Measurements from ENCODE around the gene FTO. TPM values are rescaled to one million over a fixed set of nuclear protein-coding genes. Genes with fewer than 3 reads are reported as not detected.
A peak's percentile ranks its signal among the peaks of the same experiment; 100 is the strongest.

FTO gene
- total RNA-seq, 4 donors from 2014 or later = 21.3 to 50.5 (median 40.8) TPM

- H3K4me1 ChIP-seq = peaks cover 23 to 33% (median 28%) of the 10 kb centered on the region in 4 donors
- TF ChIP-seq POLR2AphosphoS5 (IDR thresholded peaks at IDR 0.05) (no peak), EP300 (IDR thresholded peaks at IDR 0.05; ENCODE audit: low read depth) (no peak), POLR2A (IDR thresholded peaks at IDR 0.05) (no peak), CTCF (IDR thresholded peaks at IDR 0.05) (no peak)
- no peaks in the 10 kb centered on the region for H3K27me3 ChIP-seq
- WGBS, 2 donors (ENCODE audit: low coverage in 1 of 2) = 47% methylated on average over 1 of the region's 1 CpG; no CpG with 5 or more reads in 1 of the 2 donors
- no peak overlapping the region for H3K27ac ChIP-seq
- no peak for DNase-seq
- intact Hi-C loops (cut with DNase I; ENCODE audit: low total_unique reads) = no loop called here
- H3K36me3 ChIP-seq = no peaks in the 10 kb centered on the region
- in situ Hi-C loops (cut with MboI; ENCODE audit: low pct_ligation_motif_present in 1 of 4, low pct_unique_long_range_greater_than_20kb in 1 of 4, low sequenced_read_pairs in 3 of 4) = no loop called here
- H3K9me3 ChIP-seq = no peaks in the 10 kb centered on the region
- no peak overlapping the region for H3K4me3 ChIP-seq
Measured at GRCh38 chr16:53752560-53752959, 48.6 kb downstream of the FTO start.

GRCh38 chr16:53753431-53753830 lies 49.5 kb downstream of the FTO start:
- TF ChIP-seq POLR2A (IDR thresholded peaks at IDR 0.05) = no peak
- no peak for TF ChIP-seq CTCF (IDR thresholded peaks at IDR 0.05)
- TF ChIP-seq POLR2AphosphoS5 (IDR thresholded peaks at IDR 0.05) = no peak
- TF ChIP-seq EP300 (IDR thresholded peaks at IDR 0.05; ENCODE audit: low read depth) = no peak

GRCh38 chr16:53755026-53755910 lies 51.3 kb downstream of the FTO start:
- no peak for TF ChIP-seq EP300 (IDR thresholded peaks at IDR 0.05; ENCODE audit: low read depth)
- no peak for TF ChIP-seq POLR2A (IDR thresholded peaks at IDR 0.05)
- TF ChIP-seq CTCF (IDR thresholded peaks at IDR 0.05) = peak in 1 of 5 experiments; percentile 13
- TF ChIP-seq POLR2AphosphoS5 (IDR thresholded peaks at IDR 0.05) = peak in 1 of 3 donors; percentile 39
- Histone ChIP-seq H3K27me3 (no peaks in the 10 kb centered on the region), H3K4me1 (peaks cover 23 to 45% (median 30%) of the 10 kb centered on the region in 4 donors), H3K9me3 (no peaks in the 10 kb centered on the region), H3K36me3 (no peaks in the 10 kb centered on the region), H3K27ac (peak overlapping the region; percentile 47 to 68 (median 59)), H3K4me3 (no peak overlapping the region)
- in situ Hi-C loops (cut with MboI; ENCODE audit: low pct_ligation_motif_present in 1 of 4, low pct_unique_long_range_greater_than_20kb in 1 of 4, low sequenced_read_pairs in 3 of 4) = no loop called here
- peak; percentile 78 for DNase-seq
- WGBS, 2 donors (ENCODE audit: low coverage in 1 of 2) = 50 to 60% methylated on average over 3 to 9 of the region's 9 CpGs
- intact Hi-C loops (cut with DNase I; ENCODE audit: low total_unique reads) = no loop called here

More at GRCh38 chr16:53753431-53753830, 49.5 kb downstream of the FTO start:
- DNase-seq = no peak
- in situ Hi-C loops (cut with MboI; ENCODE audit: low pct_ligation_motif_present in 1 of 4, low pct_unique_long_range_greater_than_20kb in 1 of 4, low sequenced_read_pairs in 3 of 4) (no loop called here), intact Hi-C loops (cut with DNase I; ENCODE audit: low total_unique reads) (no loop called here)
- 59% methylated on average over 1 of the region's 1 CpG; no CpG with 5 or more reads in 1 of the 2 donors for WGBS, 2 donors (ENCODE audit: low coverage in 1 of 2)
- no peaks in the 10 kb centered on the region for H3K36me3 ChIP-seq
- no peak overlapping the region for H3K27ac ChIP-seq
- peaks cover 23 to 42% (median 30%) of the 10 kb centered on the region in 4 donors for H3K4me1 ChIP-seq
- H3K27me3 ChIP-seq = no peaks in the 10 kb centered on the region
- no peaks in the 10 kb centered on the region for H3K9me3 ChIP-seq
- H3K4me3 ChIP-seq = no peak overlapping the region

GRCh38 chr16:53756275-53756996 lies 52.5 kb downstream of the FTO start:
- H3K27ac ChIP-seq = peak overlapping the region; percentile 47 to 68 (median 59)
- TF ChIP-seq EP300 (IDR thresholded peaks at IDR 0.05; ENCODE audit: low read depth) = no peak
- no peak for TF ChIP-seq POLR2A (IDR thresholded peaks at IDR 0.05)
- 32% methylated on average over 4 of the region's 4 CpGs for WGBS, 2 donors (ENCODE audit: low coverage in 1 of 2)
- no peak for DNase-seq
- H3K4me1 ChIP-seq = peaks cover 23 to 57% (median 30%) of the 10 kb centered on the region in 4 donors
- H3K9me3 ChIP-seq = no peaks in the 10 kb centered on the region
- intact Hi-C loops (cut with DNase I; ENCODE audit: low total_unique reads) = no loop called here
- no peaks in the 10 kb centered on the region for H3K36me3 ChIP-seq
- no peak overlapping the region for H3K4me3 ChIP-seq
- no peaks in the 10 kb centered on the region for H3K27me3 ChIP-seq
- in situ Hi-C loops (cut with MboI; ENCODE audit: low pct_ligation_motif_present in 1 of 4, low pct_unique_long_range_greater_than_20kb in 1 of 4, low sequenced_read_pairs in 3 of 4) = no loop called here
